HepG2 (cell line): ENCODE data around the gene OST4. TPM values are rescaled to one million over a fixed set of nuclear protein-coding genes. Genes with fewer than 3 reads are reported as not detected.
A peak's percentile ranks its signal among the peaks of the same experiment; 100 is the strongest.

Experiments used
- AGO1 ChIP-seq: fragments of 200-400 bp; formaldehyde crosslinking; IDR thresholded peaks from 2 replicates; pipeline ENCODE4 v1.6.1; 2017; ENCODE audit warnings: mild to moderate bottlenecking, low read depth, low read length, moderate library complexity; ENCODE audit not compliant: poor library complexity, severe bottlenecking
- NFRKB ChIP-seq: fragments of 450-650 bp; IDR thresholded peaks from 2 replicates; pipeline ENCODE4 v1.6.1; 2017
- RXRA ChIP-seq: sonication (generic); formaldehyde crosslinking; IDR thresholded peaks from 2 replicates; pipeline ENCODE4 v1.5.1; 2020; ENCODE audit warnings: missing genetic modification reagents
- SRSF9 ChIP-seq: fragments of 200-400 bp; formaldehyde crosslinking; IDR thresholded peaks from 2 replicates; pipeline ENCODE4 v1.6.1; 2018; ENCODE audit warnings: borderline replicate concordance, mild to moderate bottlenecking, low read depth, low read length; ENCODE audit not compliant: insufficient read depth, poor library complexity, severe bottlenecking
- ZBTB7A ChIP-seq: sonication (generic); formaldehyde crosslinking; IDR thresholded peaks from 2 replicates; pipeline ENCODE4 v1.8.0; 2022; ENCODE audit warnings: mild to moderate bottlenecking, missing genetic modification reagents
- ZFP36L2 ChIP-seq: sonication (generic); formaldehyde crosslinking; IDR thresholded peaks from 2 replicates; pipeline ENCODE4 v1.4.0; 2020; ENCODE audit warnings: missing genetic modification reagents
- ZNF256 ChIP-seq: sonication (generic); formaldehyde crosslinking; conservative IDR thresholded peaks from 2 replicates; pipeline ENCODE4 v1.4.0; 2020; ENCODE audit warnings: missing genetic modification reagents
- ZNF644 ChIP-seq: IDR thresholded peaks from 2 replicates; pipeline ENCODE4 v1.6.1; 2016; ENCODE audit warnings: low read depth
- ZNF879 ChIP-seq: sonication (generic); formaldehyde crosslinking; IDR thresholded peaks from 2 replicates; pipeline ENCODE4 v1.8.1; 2023; ENCODE audit warnings: missing genetic modification reagents
- polyA plus RNA-seq, 8 experiments: library from polyadenylated mRNA; depleted of rRNA in 3 of 8; stranded (reverse) in 7 of 8; unstranded in 1 of 8; fragments of >200 nt; fragmentation: Illumina TruSeq in 4 of 8; extraction: Trizol in 4 of 8; gene quantifications; 2 replicates each; pipeline versions ENCODE4 v1.2.1 to v1.2.3, GENCODE V29; 2011 to 2016; ENCODE audit warnings: low read depth in 4 of 8, missing spikeins in 1 of 8, mixed read lengths in 1 of 8; ENCODE audit not compliant: insufficient read depth in 1 of 8
- total RNA-seq, 5 experiments: library from RNA; depleted of rRNA; stranded (reverse); fragments of >200 nt; fragmentation: Illumina TruSeq; extraction: Trizol; gene quantifications; 2 replicates each; pipeline ENCODE4 v1.2.3, GENCODE V29; 2016; ENCODE audit warnings: low read depth in 1 of 5
- TF ChIP-seq, protein P1 (sequence below): IDR thresholded peaks from 2 replicates; pipeline ENCODE4 v1.6.1; 2012; ENCODE audit warnings: low read length, improper control_type of control experiment
- TF ChIP-seq, protein P2 (sequence below): sonication (generic); formaldehyde crosslinking; IDR thresholded peaks from 2 replicates; pipeline ENCODE4 v1.4.0; 2020; ENCODE audit warnings: missing genetic modification reagents, borderline replicate concordance
- TF ChIP-seq, protein P3 (sequence below): sonication (generic); formaldehyde crosslinking; IDR thresholded peaks from 2 replicates; pipeline ENCODE4 v1.5.1; 2020; ENCODE audit warnings: mild to moderate bottlenecking, missing genetic modification reagents
- TF ChIP-seq, protein P4 (sequence below): sonication (generic); formaldehyde crosslinking; IDR thresholded peaks from 2 replicates; pipeline ENCODE4 v1.4.0; 2020; ENCODE audit warnings: missing genetic modification reagents
- TF ChIP-seq, protein P5 (sequence below): sonication (generic); formaldehyde crosslinking; IDR thresholded peaks from 2 replicates; pipeline ENCODE4 v1.9.0; 2021; ENCODE audit warnings: missing genetic modification reagents, borderline replicate concordance

The OST4 gene
- total and polyA plus RNA-seq, 2 of the 13 experiments (the other 11 are each of a cell fraction or from before 2014, with no cell fraction given): 498 to 584 TPM

DNA sequence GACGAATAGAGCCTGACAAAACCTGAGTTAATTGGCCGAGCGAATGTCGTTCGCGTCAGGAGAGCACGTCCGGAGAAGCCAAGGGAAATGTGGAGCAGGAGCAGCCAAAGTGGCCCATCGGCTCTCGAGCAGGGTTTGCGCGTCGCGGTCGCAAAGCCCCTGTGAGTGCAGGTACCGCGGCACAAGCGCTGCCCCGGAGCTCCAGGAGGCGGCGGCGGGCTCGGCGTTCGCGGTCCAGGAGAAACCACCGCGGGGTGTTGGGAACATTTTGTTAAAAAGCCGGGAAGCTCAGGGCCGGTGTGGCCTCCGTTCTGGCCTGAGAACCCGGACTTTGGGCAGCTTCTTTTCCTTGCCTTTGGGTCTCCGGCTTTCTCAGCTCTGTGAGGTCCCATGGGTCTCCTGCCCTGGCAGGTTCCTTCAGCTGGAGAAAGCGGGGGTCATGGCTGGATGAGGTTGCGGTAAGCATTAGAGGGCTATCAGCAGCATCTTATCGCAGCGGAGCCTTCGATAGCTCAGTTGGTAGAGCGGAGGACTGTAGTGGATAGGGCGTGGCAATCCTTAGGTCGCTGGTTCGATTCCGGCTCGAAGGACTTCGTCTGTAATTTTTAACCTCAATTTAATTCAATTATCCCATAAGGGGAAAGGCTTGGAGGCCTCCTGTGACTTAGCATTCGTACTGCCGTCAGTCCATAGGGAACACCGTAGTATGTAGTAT is 21.0 kb downstream of the OST4 start (continued):
- TF ChIP-seq, protein P1, sequence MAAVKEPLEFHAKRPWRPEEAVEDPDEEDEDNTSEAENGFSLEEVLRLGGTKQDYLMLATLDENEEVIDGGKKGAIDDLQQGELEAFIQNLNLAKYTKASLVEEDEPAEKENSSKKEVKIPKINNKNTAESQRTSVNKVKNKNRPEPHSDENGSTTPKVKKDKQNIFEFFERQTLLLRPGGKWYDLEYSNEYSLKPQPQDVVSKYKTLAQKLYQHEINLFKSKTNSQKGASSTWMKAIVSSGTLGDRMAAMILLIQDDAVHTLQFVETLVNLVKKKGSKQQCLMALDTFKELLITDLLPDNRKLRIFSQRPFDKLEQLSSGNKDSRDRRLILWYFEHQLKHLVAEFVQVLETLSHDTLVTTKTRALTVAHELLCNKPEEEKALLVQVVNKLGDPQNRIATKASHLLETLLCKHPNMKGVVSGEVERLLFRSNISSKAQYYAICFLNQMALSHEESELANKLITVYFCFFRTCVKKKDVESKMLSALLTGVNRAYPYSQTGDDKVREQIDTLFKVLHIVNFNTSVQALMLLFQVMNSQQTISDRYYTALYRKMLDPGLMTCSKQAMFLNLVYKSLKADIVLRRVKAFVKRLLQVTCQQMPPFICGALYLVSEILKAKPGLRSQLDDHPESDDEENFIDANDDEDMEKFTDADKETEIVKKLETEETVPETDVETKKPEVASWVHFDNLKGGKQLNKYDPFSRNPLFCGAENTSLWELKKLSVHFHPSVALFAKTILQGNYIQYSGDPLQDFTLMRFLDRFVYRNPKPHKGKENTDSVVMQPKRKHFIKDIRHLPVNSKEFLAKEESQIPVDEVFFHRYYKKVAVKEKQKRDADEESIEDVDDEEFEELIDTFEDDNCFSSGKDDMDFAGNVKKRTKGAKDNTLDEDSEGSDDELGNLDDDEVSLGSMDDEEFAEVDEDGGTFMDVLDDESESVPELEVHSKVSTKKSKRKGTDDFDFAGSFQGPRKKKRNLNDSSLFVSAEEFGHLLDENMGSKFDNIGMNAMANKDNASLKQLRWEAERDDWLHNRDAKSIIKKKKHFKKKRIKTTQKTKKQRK: no peak
- peak; percentile 97 for TF ChIP-seq AGO1
- TF ChIP-seq, protein P2, sequence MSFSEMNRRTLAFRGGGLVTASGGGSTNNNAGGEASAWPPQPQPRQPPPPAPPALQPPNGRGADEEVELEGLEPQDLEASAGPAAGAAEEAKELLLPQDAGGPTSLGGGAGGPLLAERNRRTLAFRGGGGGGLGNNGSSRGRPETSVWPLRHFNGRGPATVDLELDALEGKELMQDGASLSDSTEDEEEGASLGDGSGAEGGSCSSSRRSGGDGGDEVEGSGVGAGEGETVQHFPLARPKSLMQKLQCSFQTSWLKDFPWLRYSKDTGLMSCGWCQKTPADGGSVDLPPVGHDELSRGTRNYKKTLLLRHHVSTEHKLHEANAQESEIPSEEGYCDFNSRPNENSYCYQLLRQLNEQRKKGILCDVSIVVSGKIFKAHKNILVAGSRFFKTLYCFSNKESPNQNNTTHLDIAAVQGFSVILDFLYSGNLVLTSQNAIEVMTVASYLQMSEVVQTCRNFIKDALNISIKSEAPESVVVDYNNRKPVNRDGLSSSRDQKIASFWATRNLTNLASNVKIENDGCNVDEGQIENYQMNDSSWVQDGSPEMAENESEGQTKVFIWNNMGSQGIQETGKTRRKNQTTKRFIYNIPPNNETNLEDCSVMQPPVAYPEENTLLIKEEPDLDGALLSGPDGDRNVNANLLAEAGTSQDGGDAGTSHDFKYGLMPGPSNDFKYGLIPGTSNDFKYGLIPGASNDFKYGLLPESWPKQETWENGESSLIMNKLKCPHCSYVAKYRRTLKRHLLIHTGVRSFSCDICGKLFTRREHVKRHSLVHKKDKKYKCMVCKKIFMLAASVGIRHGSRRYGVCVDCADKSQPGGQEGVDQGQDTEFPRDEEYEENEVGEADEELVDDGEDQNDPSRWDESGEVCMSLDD (CRISPR knock-in tag): 0 out of 2 replicates have a peak, but pooled peaks have one; percentile 21
- TF ChIP-seq, protein P3, sequence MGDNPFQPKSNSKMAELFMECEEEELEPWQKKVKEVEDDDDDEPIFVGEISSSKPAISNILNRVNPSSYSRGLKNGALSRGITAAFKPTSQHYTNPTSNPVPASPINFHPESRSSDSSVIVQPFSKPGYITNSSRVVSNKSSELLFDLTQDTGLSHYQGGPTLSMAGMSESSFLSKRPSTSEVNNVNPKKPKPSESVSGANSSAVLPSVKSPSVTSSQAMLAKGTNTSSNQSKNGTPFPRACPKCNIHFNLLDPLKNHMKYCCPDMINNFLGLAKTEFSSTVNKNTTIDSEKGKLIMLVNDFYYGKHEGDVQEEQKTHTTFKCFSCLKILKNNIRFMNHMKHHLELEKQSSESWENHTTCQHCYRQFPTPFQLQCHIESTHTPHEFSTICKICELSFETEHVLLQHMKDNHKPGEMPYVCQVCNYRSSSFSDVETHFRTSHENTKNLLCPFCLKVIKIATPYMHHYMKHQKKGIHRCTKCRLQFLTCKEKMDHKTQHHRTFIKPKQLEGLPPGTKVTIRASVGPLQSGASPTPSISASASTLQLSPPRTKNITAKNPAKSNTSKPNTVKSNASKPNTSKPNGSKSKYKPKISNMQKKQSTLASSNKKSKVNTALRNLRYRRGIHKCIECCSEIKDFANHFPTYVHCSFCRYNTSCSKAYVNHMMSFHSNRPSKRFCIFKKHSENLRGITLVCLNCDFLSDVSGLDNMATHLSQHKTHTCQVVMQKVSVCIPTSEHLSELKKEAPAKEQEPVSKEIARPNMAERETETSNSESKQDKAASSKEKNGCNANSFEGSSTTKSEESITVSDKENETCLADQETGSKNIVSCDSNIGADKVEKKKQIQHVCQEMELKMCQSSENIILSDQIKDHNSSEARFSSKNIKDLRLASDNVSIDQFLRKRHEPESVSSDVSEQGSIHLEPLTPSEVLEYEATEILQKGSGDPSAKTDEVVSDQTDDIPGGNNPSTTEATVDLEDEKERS (CRISPR knock-in tag): peak; percentile 65
- peak; percentile 65; the same call in 1 of the 2 replicates for TF ChIP-seq RXRA
- TF ChIP-seq ZFP36L2 (CRISPR knock-in tag): no peak
- TF ChIP-seq NFRKB: no peak
- TF ChIP-seq ZNF644 (CRISPR knock-in tag): 0 out of 2 replicates have a peak, but pooled peaks have one; percentile 25
- peak; percentile 50; the same call in 1 of the 2 replicates for TF ChIP-seq ZNF879 (CRISPR knock-in tag)
- peak; percentile 96; the same call in 1 of the 2 replicates for TF ChIP-seq ZBTB7A (CRISPR knock-in tag)
- TF ChIP-seq, protein P4, sequence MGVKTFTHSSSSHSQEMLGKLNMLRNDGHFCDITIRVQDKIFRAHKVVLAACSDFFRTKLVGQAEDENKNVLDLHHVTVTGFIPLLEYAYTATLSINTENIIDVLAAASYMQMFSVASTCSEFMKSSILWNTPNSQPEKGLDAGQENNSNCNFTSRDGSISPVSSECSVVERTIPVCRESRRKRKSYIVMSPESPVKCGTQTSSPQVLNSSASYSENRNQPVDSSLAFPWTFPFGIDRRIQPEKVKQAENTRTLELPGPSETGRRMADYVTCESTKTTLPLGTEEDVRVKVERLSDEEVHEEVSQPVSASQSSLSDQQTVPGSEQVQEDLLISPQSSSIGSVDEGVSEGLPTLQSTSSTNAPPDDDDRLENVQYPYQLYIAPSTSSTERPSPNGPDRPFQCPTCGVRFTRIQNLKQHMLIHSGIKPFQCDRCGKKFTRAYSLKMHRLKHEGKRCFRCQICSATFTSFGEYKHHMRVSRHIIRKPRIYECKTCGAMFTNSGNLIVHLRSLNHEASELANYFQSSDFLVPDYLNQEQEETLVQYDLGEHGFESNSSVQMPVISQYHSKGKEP (CRISPR knock-in tag): 0 out of 2 replicates have a peak, but pooled peaks have one; percentile 57
- no peak for TF ChIP-seq SRSF9
- TF ChIP-seq, protein P5, sequence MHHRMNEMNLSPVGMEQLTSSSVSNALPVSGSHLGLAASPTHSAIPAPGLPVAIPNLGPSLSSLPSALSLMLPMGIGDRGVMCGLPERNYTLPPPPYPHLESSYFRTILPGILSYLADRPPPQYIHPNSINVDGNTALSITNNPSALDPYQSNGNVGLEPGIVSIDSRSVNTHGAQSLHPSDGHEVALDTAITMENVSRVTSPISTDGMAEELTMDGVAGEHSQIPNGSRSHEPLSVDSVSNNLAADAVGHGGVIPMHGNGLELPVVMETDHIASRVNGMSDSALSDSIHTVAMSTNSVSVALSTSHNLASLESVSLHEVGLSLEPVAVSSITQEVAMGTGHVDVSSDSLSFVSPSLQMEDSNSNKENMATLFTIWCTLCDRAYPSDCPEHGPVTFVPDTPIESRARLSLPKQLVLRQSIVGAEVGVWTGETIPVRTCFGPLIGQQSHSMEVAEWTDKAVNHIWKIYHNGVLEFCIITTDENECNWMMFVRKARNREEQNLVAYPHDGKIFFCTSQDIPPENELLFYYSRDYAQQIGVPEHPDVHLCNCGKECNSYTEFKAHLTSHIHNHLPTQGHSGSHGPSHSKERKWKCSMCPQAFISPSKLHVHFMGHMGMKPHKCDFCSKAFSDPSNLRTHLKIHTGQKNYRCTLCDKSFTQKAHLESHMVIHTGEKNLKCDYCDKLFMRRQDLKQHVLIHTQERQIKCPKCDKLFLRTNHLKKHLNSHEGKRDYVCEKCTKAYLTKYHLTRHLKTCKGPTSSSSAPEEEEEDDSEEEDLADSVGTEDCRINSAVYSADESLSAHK (CRISPR knock-in tag): 0 out of 2 replicates have a peak, but pooled peaks have one; percentile 27
- TF ChIP-seq ZNF256 (CRISPR knock-in tag): peak; percentile 57; the same call in 1 of the 2 replicates
